Right cardiac atrium (tissue), 5 donors: ENCODE data around the gene KCNJ10. TPM values are rescaled to one million over a fixed set of nuclear protein-coding genes. Genes with fewer than 3 reads are reported as not detected.

Experiments used
- ATAC-seq, 2 donors: fragments of 200-7000 bp; cut with Tn5 transposase; one replicate each; pipeline versions ENCODE4 v1.8.0 to v1.9.1; 2020; ENCODE audit warnings: moderate library complexity in 2 of 2, mild to moderate bottlenecking in 1 of 2
- DNase-seq, 3 donors: peaks; one replicate each; pipeline ENCODE4 v3.0.0-alpha.2; 2020
- H3K27ac ChIP-seq: one replicate; pipeline ENCODE4 v1.5.1; 2013; ENCODE audit warnings: mild to moderate bottlenecking, low read length, control low read depth, moderate library complexity
- H3K27me3 ChIP-seq: one replicate; pipeline ENCODE4 v1.6.1; 2013; ENCODE audit not compliant: control insufficient read depth, insufficient read depth
- H3K4me1 ChIP-seq: one replicate; pipeline ENCODE4 v1.6.1; 2013; ENCODE audit warnings: low read length; ENCODE audit not compliant: control insufficient read depth, insufficient read depth
- H3K4me3 ChIP-seq: one replicate; pipeline ENCODE4 v1.5.1; 2013; ENCODE audit warnings: low read length, control low read depth
- H3K9me3 ChIP-seq: one replicate; pipeline ENCODE4 v1.6.1; 2013; ENCODE audit warnings: low read length; ENCODE audit not compliant: control insufficient read depth
- WGBS: extraction: QIAGEN DNeasy Blood & Tissue Kit; methylation state at CpG from one replicate; pipeline ENCODE4 v1.1.7; 2013; 5-methylcytosine and 5-hydroxymethylcytosine counted together
- intact Hi-C, 4 donors: fragments of 100-400 bp; cut with DNase I; formaldehyde crosslinking; loops; one replicate each; pipeline versions ENCODE4 v1.11.0 to v1.14.0; 2022 to 2023
- polyA plus RNA-seq: library from polyadenylated mRNA; stranded (reverse); fragments of 200-250 nt; gene quantifications from one replicate; pipeline ENCODE4 v1.2.3, GENCODE V29; 2013
- total RNA-seq, 4 donors: library from RNA; stranded (reverse); fragmentation: NEBNext Ultra II Directional; extraction: Animal tissue kit (Norgen Biotek cat#: 25700); gene quantifications; one replicate each; pipeline ENCODE4 v1.2.1, GENCODE V29; 2021
- donor health status: healthy with polysubstance abuse.
- donor health status: DM: no; HTN: yes; CAD: no.
- donor health status: DM: no; HTN: no; CAD: no.
- donor health status: DM: no; HTN: yes; CAD: no; lungs with severe emphysema.
- donor health status: DM: yes; HTN: yes; CAD: no.

The KCNJ10 gene
- total and polyA plus RNA-seq, 5 donors, result 0.11 to 0.31 (median 0.18) TPM

GRCh38 chr1:160040476-160040875 lies 29.5 kb downstream of the KCNJ10 start:
- Histone ChIP-seq H3K27ac (no peak overlapping the region), H3K9me3 (no peaks in the 10 kb centered on the region), H3K4me3 (no peak overlapping the region), H3K27me3 (no peaks in the 10 kb centered on the region), H3K4me1 (no peaks in the 10 kb centered on the region)
- no peak for ATAC-seq
- intact Hi-C loops, result no loop called here
- DNase-seq, result no peak
- WGBS, result 74% methylated on average over 1 of the region's 1 CpG

GRCh38 chr1:160032165-160032820 lies 37.7 kb downstream of the KCNJ10 start:
- intact Hi-C loops, result no loop called here

DNA sequence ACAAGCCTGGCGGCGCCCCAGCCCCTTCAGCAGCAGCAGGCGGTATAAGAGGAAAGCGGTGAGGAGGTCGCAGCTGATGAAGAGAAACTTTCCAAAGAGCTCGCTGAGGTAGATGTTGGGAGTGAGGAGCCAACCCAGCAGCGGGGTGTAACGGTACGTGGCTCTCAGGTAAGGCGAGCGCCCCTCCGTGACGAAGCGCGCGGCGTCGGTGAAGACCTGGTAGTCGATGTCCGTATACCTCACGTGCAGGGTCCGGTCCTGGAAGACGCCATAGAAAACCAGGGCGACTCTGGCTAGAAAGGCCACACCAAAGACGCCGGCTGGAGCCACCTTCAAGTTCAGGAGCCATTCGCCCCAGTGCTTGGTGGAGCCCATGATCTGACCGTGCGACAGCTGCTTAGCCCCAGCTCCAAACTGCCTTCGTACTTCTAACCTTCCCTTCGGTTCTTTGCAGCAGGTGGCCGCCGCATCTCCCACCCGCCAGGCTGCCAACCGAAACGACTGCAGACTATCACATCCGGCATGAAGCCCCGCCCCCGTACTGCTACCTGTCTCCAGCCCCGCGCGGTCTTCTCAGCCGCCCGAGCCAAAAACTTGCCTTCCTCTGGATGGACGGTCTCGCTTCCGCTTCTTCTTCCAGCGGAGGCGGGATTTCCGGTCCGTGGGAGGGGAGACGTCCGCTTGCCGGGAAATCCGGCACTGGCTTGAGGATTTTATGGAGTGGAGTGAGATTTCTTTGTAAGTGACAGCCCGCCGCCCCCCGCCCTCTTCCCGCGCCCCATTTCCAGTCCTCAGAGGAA lies 38.4 kb downstream of the KCNJ10 start, which contains the start of gene PIGM:
PIGM (minus strand) TSS at position 626 of the 800 bp plus-strand sequence; CDS start at position 375, 251 bp downstream.
- Histone ChIP-seq H3K4me3 (peak within 1 kb of the TSS; percentile 84), H3K27ac (peak within 1 kb of the TSS; percentile 88), H3K27me3 (no peaks in the 10 kb centered on the region), H3K4me1 (peaks cover 8% of the 10 kb centered on the region), H3K9me3 (no peaks in the 10 kb centered on the region)
- DNase-seq (peak; percentile 95 to 97 (median 96)), ATAC-seq (peak; percentile 97)
- intact Hi-C loops, result no loop called here
- under 1% methylated on average over 60 of the region's 60 CpGs for WGBS

More at GRCh38 chr1:160032165-160032820, 37.7 kb downstream of the KCNJ10 start:
- H3K27ac ChIP-seq, result peak overlapping the region; percentile 88
- peak; percentile 20 to 63 for ATAC-seq
- no peaks in the 10 kb centered on the region for H3K9me3 ChIP-seq
- H3K4me1 ChIP-seq, result peaks cover 8% of the 10 kb centered on the region
- H3K27me3 ChIP-seq, result no peaks in the 10 kb centered on the region
- peak overlapping the region; percentile 84 for H3K4me3 ChIP-seq
- WGBS, result 2% methylated on average over 18 of the region's 18 CpGs
- no peak for DNase-seq

- ATAC-seq, result peak; percentile 2 to 52
- intact Hi-C loops, result no loop called here
- H3K4me3 ChIP-seq, result peak overlapping the region; percentile 84
- H3K4me1 ChIP-seq, result peaks cover 8% of the 10 kb centered on the region
- no peaks in the 10 kb centered on the region for H3K27me3 ChIP-seq
- H3K27ac ChIP-seq, result peak overlapping the region; percentile 8
- H3K9me3 ChIP-seq, result no peaks in the 10 kb centered on the region
- DNase-seq, result no peak
- WGBS, result 10% methylated on average over 23 of the region's 23 CpGs
Measured at GRCh38 chr1:160030657-160031364, 39.1 kb downstream of the KCNJ10 start.

GRCh38 chr1:160028426-160028825 lies 41.5 kb downstream of the KCNJ10 start:
- H3K27ac ChIP-seq, result no peak overlapping the region
- no peak overlapping the region for H3K4me3 ChIP-seq
- no peaks in the 10 kb centered on the region for H3K9me3 ChIP-seq
- H3K4me1 ChIP-seq, result peaks cover 12% of the 10 kb centered on the region
- no peak for DNase-seq
- no peak for ATAC-seq
- no peaks in the 10 kb centered on the region for H3K27me3 ChIP-seq
- intact Hi-C loops, result no loop called here

GRCh38 chr1:160025314-160025713 lies 44.6 kb downstream of the KCNJ10 start:
- Histone ChIP-seq H3K27ac (no peak overlapping the region), H3K4me3 (no peak overlapping the region), H3K27me3 (no peaks in the 10 kb centered on the region), H3K9me3 (no peaks in the 10 kb centered on the region), H3K4me1 (peaks cover 4% of the 10 kb centered on the region)
- intact Hi-C loops, result no loop called here
- DNase-seq (no peak), ATAC-seq (no peak)
- 83% methylated on average over 1 of the region's 1 CpG for WGBS

- no peak for DNase-seq
- Histone ChIP-seq H3K4me1 (peaks cover 4% of the 10 kb centered on the region), H3K4me3 (no peak overlapping the region), H3K9me3 (no peaks in the 10 kb centered on the region), H3K27me3 (no peaks in the 10 kb centered on the region), H3K27ac (peak overlapping the region; percentile 72)
- ATAC-seq, result peak; percentile 34 to 39
- WGBS, result 41% methylated on average over 2 of the region's 2 CpGs
- intact Hi-C loops, result no loop called here
Measured at GRCh38 chr1:160024195-160024905, 45.6 kb downstream of the KCNJ10 start.

- no peak for ATAC-seq
- no peaks in the 10 kb centered on the region for H3K27me3 ChIP-seq
- no peak for DNase-seq
- H3K9me3 ChIP-seq, result no peaks in the 10 kb centered on the region
- H3K4me3 ChIP-seq, result no peak overlapping the region
- 51% methylated on average over 6 of the region's 6 CpGs for WGBS
- peaks cover 4% of the 10 kb centered on the region for H3K4me1 ChIP-seq
- no peak overlapping the region for H3K27ac ChIP-seq
- intact Hi-C loops, result no loop called here
Measured at GRCh38 chr1:160022330-160023310, 47.3 kb downstream of the KCNJ10 start.

GRCh38 chr1:160021376-160022074 lies 48.4 kb downstream of the KCNJ10 start:
- Histone ChIP-seq H3K27me3 (no peaks in the 10 kb centered on the region), H3K27ac (no peak overlapping the region), H3K4me3 (no peak overlapping the region), H3K4me1 (peaks cover 4% of the 10 kb centered on the region), H3K9me3 (no peaks in the 10 kb centered on the region)
- WGBS, result 85% methylated on average over 5 of the region's 5 CpGs
- DNase-seq (no peak), ATAC-seq (no peak)
- intact Hi-C loops, result no loop called here
